Psoas muscle (tissue), 8 donors: ENCODE data around the gene PRAC1. TPM values are rescaled to one million over a fixed set of nuclear protein-coding genes. Genes with fewer than 3 reads are reported as not detected.

Source experiments
- ATAC-seq, 4 donors: fragments of 200-7000 bp; cut with Tn5 transposase; one replicate each; pipeline ENCODE4 v1.9.1; 2020; ENCODE audit warnings: moderate library complexity in 3 of 4, mild to moderate bottlenecking in 2 of 4
- DNase-seq, 2 donors: peaks; one replicate each; pipeline ENCODE4 v3.0.0-alpha.2; 2020
- H3K27ac ChIP-seq: fragments of 200-600 bp; one replicate; pipeline ENCODE4 v1.8.0; 2022
- H3K27me3 ChIP-seq, 3 donors: fragments of 200-600 bp in 1 of 3; one replicate each; pipeline versions ENCODE4 v1.6.1 to v1.8.0; 2013 to 2022; ENCODE audit warnings: low read length in 2 of 3, mild to moderate bottlenecking in 2 of 3, moderate library complexity in 1 of 3; ENCODE audit not compliant: insufficient read depth in 3 of 3
- H3K36me3 ChIP-seq, 2 donors: fragments of 200-600 bp in 1 of 2; one replicate each; pipeline versions ENCODE4 v1.6.1 to v1.8.0; 2013 to 2022; ENCODE audit warnings: low read depth in 1 of 2, mild to moderate bottlenecking in 1 of 2, moderate library complexity in 1 of 2; ENCODE audit not compliant: insufficient read depth in 1 of 2
- H3K4me1 ChIP-seq: fragments of 200-600 bp; one replicate; pipeline ENCODE4 v1.8.0; 2022
- H3K4me3 ChIP-seq: fragments of 200-600 bp; one replicate; pipeline ENCODE4 v1.8.0; 2022; ENCODE audit warnings: mild to moderate bottlenecking
- H3K9me3 ChIP-seq: fragments of 200-600 bp; one replicate; pipeline ENCODE4 v1.8.0; 2022
- CTCF ChIP-seq: fragments of 200-600 bp; IDR thresholded peaks from one replicate; pipeline ENCODE4 v1.8.0; 2022; ENCODE audit warnings: antibody characterized with exemption
- WGBS, 3 donors: extraction: QIAGEN DNeasy Blood & Tissue Kit; methylation state at CpG; one replicate each; pipeline versions ENCODE4 v1.1.6 to v1.1.7; 2013; 5-methylcytosine and 5-hydroxymethylcytosine counted together
- intact Hi-C, 2 donors: fragments of 100-400 bp; cut with DNase I; formaldehyde crosslinking; loops; one replicate each; pipeline versions ENCODE4 v1.11.0 to v1.14.2; 2022
- polyA plus RNA-seq, 3 donors: library from polyadenylated mRNA; stranded (reverse); fragments of 200-250 nt; gene quantifications; one replicate each; pipeline ENCODE4 v1.2.3, GENCODE V29; 2013
- total RNA-seq, 4 donors: library from RNA; stranded (reverse); fragmentation: NEBNext Ultra II Directional in 2 of 4; extraction: Animal tissue kit (Norgen Biotek cat#: 25700) in 2 of 4; gene quantifications; one replicate each; pipeline versions ENCODE4 v1.2.1 to v1.2.4, GENCODE V29; 2021 to 2023
- donor health status: healthy with polysubstance abuse.
- donor health status: DM: no; HTN: no; CAD: no; lungs with moderate emphysema.
- donor health status: Bipolar disorder and iron deficiency.
- donor health status: healthy.
- donor health status: DM: yes; HTN: yes; CAD: no.
- donor health status: DM: no; HTN: no; CAD: no.
- donor health status: DM: no; HTN: no; CAD: no.
- donor health status: DM: yes; HTN: yes; CAD: no.

PRAC1 gene
- total and polyA plus RNA-seq, 7 donors: not detected

- DNase-seq (no peak), ATAC-seq (no peak)
- WGBS, 3 donors: 32 to 47% (median 39%) methylated on average over 9 of the region's 9 CpGs
- Histone ChIP-seq H3K27me3 (peaks cover 4 to 97% (median 46%) of the 10 kb centered on the region in 3 donors), H3K4me3 (no peak overlapping the region), H3K4me1 (peaks cover 13% of the 10 kb centered on the region), H3K36me3 (no peaks in the 10 kb centered on the region), H3K27ac (no peak overlapping the region), H3K9me3 (no peaks in the 10 kb centered on the region)
- intact Hi-C loops: loop anchor here in 1 of 2 donors (5.0 kb wide), 1 partner anchor 65 kb away; no protein-coding TSS in a partner anchor
- TF ChIP-seq CTCF: no peak
These were observed 5.3 kb upstream of the PRAC1 start for GRCh38 chr17:48727415-48728175.

DNA sequence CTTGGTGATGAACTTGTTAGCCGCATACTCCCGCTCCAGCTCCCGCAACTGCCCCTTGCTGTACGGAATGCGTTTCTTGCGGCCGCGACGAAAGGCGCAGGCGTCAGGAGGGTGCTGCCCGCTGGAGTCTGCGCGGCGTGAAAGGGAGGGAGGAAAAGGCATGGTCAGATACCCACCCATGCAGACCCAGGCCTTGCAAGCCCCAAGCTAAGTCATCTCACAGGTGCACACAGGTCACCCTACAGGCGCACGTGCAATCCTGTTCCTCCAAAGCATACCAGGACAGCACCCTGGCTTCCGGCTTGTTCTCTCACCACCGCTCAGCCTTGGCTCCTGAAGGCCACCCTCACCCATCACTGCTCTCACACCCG, 4.6 kb upstream of the PRAC1 start:
- Histone ChIP-seq H3K4me3 (no peak overlapping the region), H3K36me3 (no peaks in the 10 kb centered on the region), H3K4me1 (peaks cover 13% of the 10 kb centered on the region), H3K27ac (no peak overlapping the region), H3K9me3 (no peaks in the 10 kb centered on the region), H3K27me3 (peaks cover 4 to 97% (median 50%) of the 10 kb centered on the region in 3 donors)
- TF ChIP-seq CTCF: no peak
- no peak for ATAC-seq
- intact Hi-C loops: loop anchor here in 1 of 2 donors (5.0 kb wide), 1 partner anchor 65 kb away; no protein-coding TSS in a partner anchor
- 7 to 14% (median 10%) methylated on average over 20 of the region's 20 CpGs for WGBS, 3 donors
- DNase-seq: no peak

- Histone ChIP-seq H3K4me3 (no peak overlapping the region), H3K36me3 (no peaks in the 10 kb centered on the region), H3K27ac (no peak overlapping the region), H3K9me3 (no peaks in the 10 kb centered on the region), H3K27me3 (peaks cover 4 to 97% (median 51%) of the 10 kb centered on the region in 3 donors), H3K4me1 (peaks cover 13% of the 10 kb centered on the region)
- 14 to 17% (median 17%) methylated on average over 19 to 20 of the region's 20 CpGs for WGBS, 3 donors
- no peak for ATAC-seq
- intact Hi-C loops: loop anchor here in 1 of 2 donors (5.0 kb wide), 1 partner anchor 66 kb away; no protein-coding TSS in a partner anchor
- no peak for DNase-seq
- no peak for TF ChIP-seq CTCF
These were observed 4.0 kb upstream of the PRAC1 start for GRCh38 chr17:48726114-48726915.

DNA sequence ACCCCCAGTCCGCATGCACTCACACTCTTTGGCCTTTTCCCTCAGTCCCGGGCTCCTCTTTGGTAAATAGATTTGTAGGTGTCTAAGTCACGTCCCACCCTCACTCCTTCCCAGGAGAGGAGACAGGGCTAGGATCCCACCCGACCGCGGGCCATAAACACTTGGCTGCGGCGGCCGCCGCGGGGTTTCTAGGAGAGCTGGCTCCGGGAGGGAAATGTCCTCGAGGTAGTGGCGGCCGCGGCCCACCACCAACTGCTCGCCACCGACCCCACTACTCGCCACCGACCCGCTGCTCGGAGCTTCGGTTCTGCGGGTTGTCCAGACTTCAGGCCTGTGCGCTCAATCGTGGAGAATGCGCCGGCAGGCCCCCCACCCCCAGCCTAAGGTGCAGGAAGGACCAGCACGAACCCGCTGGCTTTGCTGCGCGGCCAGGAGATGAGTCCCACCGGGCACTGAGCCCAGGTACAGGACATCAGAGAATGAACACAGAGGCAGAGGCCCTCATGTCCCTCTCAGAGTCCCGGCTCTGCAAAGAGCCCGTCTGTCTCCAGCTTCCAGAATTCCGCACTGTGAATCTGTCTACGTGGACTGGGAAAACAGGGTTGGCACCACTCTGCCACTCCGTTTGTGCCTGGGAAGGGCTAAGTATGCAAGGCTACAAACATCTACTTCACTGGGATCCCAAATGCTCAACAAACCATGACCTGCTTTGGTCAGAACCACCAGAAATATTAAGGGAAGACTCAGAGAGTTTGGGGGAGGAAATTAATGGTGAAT, 3.2 kb upstream of the PRAC1 start:
- Histone ChIP-seq H3K4me3 (no peak overlapping the region), H3K36me3 (no peaks in the 10 kb centered on the region), H3K27me3 (peaks cover 6 to 99% (median 57%) of the 10 kb centered on the region in 3 donors)

More for the DNA sequence above, 3.2 kb upstream of the PRAC1 start:
- no peak for ATAC-seq
- peaks cover 13% of the 10 kb centered on the region for H3K4me1 ChIP-seq
- 4 to 6% (median 5%) methylated on average over 37 to 38 of the region's 38 CpGs for WGBS, 3 donors
- no peaks in the 10 kb centered on the region for H3K9me3 ChIP-seq
- intact Hi-C loops: loop anchor here in 1 of 2 donors (5.0 kb wide), 1 partner anchor 67 kb away; no protein-coding TSS in a partner anchor
- DNase-seq: no peak
- no peak for TF ChIP-seq CTCF
- H3K27ac ChIP-seq: no peak overlapping the region
